GM12878 (cell line): Measurements from ENCODE around the gene TRANK1. TPM values are rescaled to one million over a fixed set of nuclear protein-coding genes. Genes with fewer than 3 reads are reported as not detected.

ENCODE experiments used
- ATAC-seq: fragments of 200-7000 bp; cut with Tn5 transposase; 3 replicates; pipeline ENCODE4 v1.9.1; 2020; ENCODE audit warnings: mild to moderate bottlenecking, moderate library complexity
- BruUV-seq: library from RNA; stranded (reverse); fragments of 400-500 nt; replicated peaks from 2 replicates; lab custom pipeline; 2021; lab: Mats Ljungman, UMichigan
- CTCF ChIA-PET: fragments of 300-600 bp; sonication (Branson Sonifier 250); formaldehyde crosslinking; extraction: SDS; loops from one replicate; lab custom pipeline; 2021; ENCODE audit warnings: inconsistent platforms; lab: Yijun Ruan, JAX
- POLR2A ChIA-PET: fragments of 350-600 bp; formaldehyde crosslinking; extraction: SDS; loops from one replicate; lab custom pipeline; 2021; ENCODE audit warnings: inconsistent platforms; lab: Charles Lee
- RAD21 ChIA-PET: fragments of 300-600 bp; sonication (Branson Sonifier 250); formaldehyde crosslinking; loops from one replicate; lab custom pipeline; 2023; ENCODE audit warnings: antibody characterized with exemption; ENCODE audit not compliant: unreplicated experiment; lab: Charles Lee
- SMC1A ChIA-PET: fragments of 300-600 bp; sonication (Branson Sonifier 250); formaldehyde crosslinking; loops from one replicate; lab custom pipeline; 2023; ENCODE audit not compliant: unreplicated experiment, uncharacterized antibody; lab: Charles Lee
- DNase-seq: peaks from one replicate; pipeline ENCODE4 v3.0.0-alpha.2; 2011; ENCODE audit warnings: low read depth, low spot score
- FAIRE-seq: peaks from 3 replicates; lab custom pipeline; 2011; peaks lifted over from hg19 to GRCh38; lab: Jason Lieb, UNC
- H2AFZ ChIP-seq: 2 replicates; pipeline ENCODE4 v1.6.0; 2011; ENCODE audit warnings: low read depth, low read length, control low read depth; ENCODE audit not compliant: control insufficient read depth
- H3K27ac ChIP-seq: 2 replicates; pipeline ENCODE4 v1.5.1; 2011; ENCODE audit warnings: control low read depth; ENCODE audit not compliant: control insufficient read depth, insufficient read depth
- H3K27me3 ChIP-seq, 2 experiments: replicated peaks in 1 of 2; 2 replicates each; pipeline versions ENCODE4 v1.6.0 to v1.6.1; 2011; ENCODE audit warnings: low read length in 1 of 2; ENCODE audit not compliant: control insufficient read depth in 2 of 2, insufficient read depth in 2 of 2
- H3K36me3 ChIP-seq, 2 experiments: 2 replicates each; pipeline ENCODE4 v1.5.1; 2011; ENCODE audit warnings: low read length in 1 of 2; ENCODE audit not compliant: control insufficient read depth in 2 of 2, insufficient read depth in 2 of 2
- H3K4me1 ChIP-seq: 2 replicates; pipeline ENCODE4 v1.6.1; 2011; ENCODE audit warnings: mild to moderate bottlenecking, low read length, moderate library complexity, mixed read lengths; ENCODE audit not compliant: control insufficient read depth, insufficient read depth
- H3K4me2 ChIP-seq: 2 replicates; pipeline ENCODE4 v1.6.0; 2011; ENCODE audit warnings: control low read depth; ENCODE audit not compliant: control insufficient read depth, insufficient read depth
- H3K4me3 ChIP-seq: fragments of 200-600 bp; sonication (generic); 2 replicates; pipeline ENCODE4 v1.5.1; 2016
- H3K79me2 ChIP-seq: 2 replicates; pipeline ENCODE4 v1.6.0; 2011; ENCODE audit warnings: low read length; ENCODE audit not compliant: control insufficient read depth, insufficient read depth
- H3K9ac ChIP-seq: 2 replicates; pipeline ENCODE4 v1.8.0; 2011; ENCODE audit warnings: low read length, control low read depth, mixed read lengths; ENCODE audit not compliant: control insufficient read depth, insufficient read depth
- H3K9me3 ChIP-seq: replicated peaks from 3 replicates; pipeline ENCODE4 v1.5.1; 2011; ENCODE audit warnings: mild to moderate bottlenecking, low read length; ENCODE audit not compliant: control insufficient read depth, insufficient read depth
- H4K20me1 ChIP-seq: 2 replicates; pipeline ENCODE4 v1.6.0; 2011; ENCODE audit not compliant: control insufficient read depth, insufficient read depth
- ATF7 ChIP-seq: fragments of 450-650 bp; IDR thresholded peaks from 2 replicates; pipeline ENCODE4 v1.6.1; 2016; ENCODE audit warnings: low read depth, mild to moderate bottlenecking
- CBX5 ChIP-seq: sonication (generic); IDR thresholded peaks from 2 replicates; pipeline ENCODE4 v1.6.1; 2016; ENCODE audit warnings: low read depth, moderate library complexity, mild to moderate bottlenecking, inconsistent platforms
- CHD1 ChIP-seq: IDR thresholded peaks from 2 replicates; pipeline ENCODE4 v1.6.1; 2012; ENCODE audit warnings: low read depth, low read length, improper control_type of control experiment
- DPF2 ChIP-seq: fragments of 450-650 bp; IDR thresholded peaks from 2 replicates; pipeline ENCODE4 v1.6.1; 2017; ENCODE audit warnings: mild to moderate bottlenecking
- GATAD2B ChIP-seq: fragments of 450-650 bp; conservative IDR thresholded peaks from 2 replicates; pipeline ENCODE4 v1.6.1; 2017; ENCODE audit warnings: low read depth, mild to moderate bottlenecking, moderate library complexity
- HDGF ChIP-seq: fragments of 450-650 bp; IDR thresholded peaks from 2 replicates; pipeline ENCODE4 v1.6.1; 2016; ENCODE audit warnings: antibody characterized with exemption
- IKZF1 ChIP-seq: fragments of 450-650 bp; conservative IDR thresholded peaks from 2 replicates; pipeline ENCODE4 v1.6.1; 2017; ENCODE audit warnings: antibody characterized with exemption, mild to moderate bottlenecking
- IKZF2 ChIP-seq, 2 experiments: fragments of 450-650 bp; IDR thresholded peaks; 2 replicates each; pipeline ENCODE4 v1.6.1; 2017; ENCODE audit warnings: mild to moderate bottlenecking in 2 of 2, moderate library complexity in 2 of 2
- MEF2A ChIP-seq: IDR thresholded peaks from 2 replicates; pipeline ENCODE4 v1.6.1; 2011; ENCODE audit warnings: low read depth, mild to moderate bottlenecking, low read length, moderate library complexity; ENCODE audit not compliant: insufficient read depth
- POLR2AphosphoS2 ChIP-seq: IDR thresholded peaks from 2 replicates; pipeline ENCODE4 v1.6.1; 2011; ENCODE audit warnings: low read depth, mild to moderate bottlenecking, low read length, improper control_type of control experiment, moderate library complexity
- RAD51 ChIP-seq: fragments of 450-650 bp; IDR thresholded peaks from 2 replicates; pipeline ENCODE4 v1.6.1; 2016; ENCODE audit warnings: moderate library complexity, mild to moderate bottlenecking, inconsistent platforms
- SMAD1 ChIP-seq: fragments of 450-650 bp; IDR thresholded peaks from 2 replicates; pipeline ENCODE4 v1.6.1; 2018; ENCODE audit warnings: mild to moderate bottlenecking, low read depth; ENCODE audit not compliant: partially characterized antibody
- SUPT20H ChIP-seq: IDR thresholded peaks from 2 replicates; pipeline ENCODE4 v1.6.1; 2011; ENCODE audit warnings: low read depth, mild to moderate bottlenecking, low read length, moderate library complexity, borderline replicate concordance; ENCODE audit not compliant: control insufficient read depth
- SUZ12 ChIP-seq: fragments of 200-600 bp; sonication (generic); IDR thresholded peaks from one replicate; pipeline ENCODE4 v1.6.1; 2018; ENCODE audit warnings: antibody characterized with exemption, mild to moderate bottlenecking; ENCODE audit not compliant: unreplicated experiment
- ZNF217 ChIP-seq: fragments of 450-650 bp; IDR thresholded peaks from 2 replicates; pipeline ENCODE4 v1.6.1; 2017; ENCODE audit warnings: antibody characterized with exemption, mild to moderate bottlenecking
- ZNF622 ChIP-seq: fragments of 450-650 bp; IDR thresholded peaks from 2 replicates; pipeline ENCODE4 v1.6.1; 2017; ENCODE audit warnings: mild to moderate bottlenecking, inconsistent platforms
- WGBS: methylation state at CpG from one replicate; pipeline ENCODE4 v1.1.6; 2016; ENCODE audit warnings: low lambda C conversion rate; ENCODE audit not compliant: insufficient replicate concordance, insufficient coverage; ENCODE audit errors: missing lambda C conversion rate; 5-methylcytosine and 5-hydroxymethylcytosine counted together
- in situ Hi-C: fragments of 300-500 bp; cut with MboI; formaldehyde crosslinking; loops from 9 replicates; pipeline ENCODE4 v1.14.3; 2018; ENCODE audit warnings: mixed read lengths
- intact Hi-C: fragments of 100-400 bp; cut with micrococcal nuclease; formaldehyde crosslinking; loops from one replicate; pipeline ENCODE4 v1.14.2; 2022; ENCODE audit not compliant: unreplicated experiment
- polyA plus RNA-seq, 11 experiments: library from polyadenylated mRNA; depleted of rRNA in 4 of 11; unstranded in 6 of 11; stranded (reverse) in 5 of 11; fragments of >200 nt; fragmentation: Nextera tagmentation in 4 of 11; fragmentation: Illumina TruSeq in 1 of 11; extraction: Ambion mirVana in 4 of 11; extraction: Trizol in 1 of 11; gene quantifications; 1 replicate in 1 of 11; 2 replicates in 10 of 11; pipeline versions ENCODE4 v1.2.1 to v1.2.3, GENCODE V29; 2011 to 2016; ENCODE audit warnings: inconsistent platforms in 2 of 11, missing spikeins in 2 of 11, low read depth in 1 of 11
- total RNA-seq, 4 experiments: library from RNA; depleted of rRNA in 3 of 4; stranded (reverse); fragments of >200 nt in 3 of 4; fragmentation: Illumina TruSeq in 1 of 4; extraction: Trizol in 1 of 4; gene quantifications; 2 replicates each; pipeline versions ENCODE4 v1.2.1 to v1.2.3, GENCODE V29; 2013 to 2021
- TF ChIP-seq, protein P1 (sequence below): IDR thresholded peaks from 2 replicates; pipeline ENCODE4 v1.6.1; 2012; ENCODE audit warnings: low read length, inconsistent platforms

The TRANK1 gene
- total and polyA plus RNA-seq, 10 of the 15 experiments (the other 5 are each of a cell fraction or from before 2014, with no cell fraction given) = 0.46 to 8.8 (median 1.1) TPM

DNA sequence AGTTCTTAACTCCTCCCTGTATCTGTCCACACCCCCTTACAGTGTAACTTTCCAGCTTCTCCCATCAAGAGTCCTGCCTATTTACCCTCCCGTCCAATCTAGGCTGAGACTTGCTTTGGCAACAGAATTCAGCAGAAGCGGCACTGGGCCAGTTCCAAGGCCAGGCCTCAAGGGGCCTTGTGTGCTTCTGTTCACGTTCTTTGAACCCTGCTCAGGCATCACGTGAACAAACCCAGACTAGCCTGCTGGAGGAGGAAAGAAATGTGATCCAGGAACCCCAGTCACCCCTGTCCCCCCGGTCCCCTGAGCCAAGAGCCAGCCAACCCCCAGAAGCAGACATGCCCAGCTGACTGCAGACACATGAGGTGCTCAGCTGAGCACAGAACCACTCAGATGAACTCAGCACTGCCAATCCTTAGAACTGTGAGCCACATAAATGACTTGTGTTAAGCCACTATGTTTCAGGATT is 104.4 kb downstream of the TRANK1 start:
- no peak overlapping the region for H3K9ac ChIP-seq
- H3K9me3 ChIP-seq = peaks cover 5% of the 10 kb centered on the region; the same call in 2 of the 3 replicates
- ChIA-PET SMC1A (interaction anchor here (0.6 kb wide), 1 partner anchor 118 kb away, joined by 3 read pairs; no protein-coding TSS in a partner anchor), CTCF (no interaction called here), POLR2A (interaction anchor here (0.7 kb wide), 1 partner anchor 414 kb away, joined by 3 read pairs; no protein-coding TSS in a partner anchor), RAD21 (no interaction called here)
- BruUV-seq = no TSS peak
- no peak overlapping the region for H3K4me3 ChIP-seq
- no peaks in the 10 kb centered on the region; a peak in 1 of 4 replicates for H3K36me3 ChIP-seq
- H3K79me2 ChIP-seq = no peaks in the 10 kb centered on the region
- WGBS = 82% methylated on average over 5 of the region's 5 CpGs
- intact Hi-C loops (no loop called here), in situ Hi-C loops (no loop called here)
- ATAC-seq (no peak), FAIRE-seq (no peak), DNase-seq (no peak)
- H4K20me1 ChIP-seq = no peaks in the 10 kb centered on the region
- no peak overlapping the region for H3K27ac ChIP-seq
- no peaks in the 10 kb centered on the region for H3K27me3 ChIP-seq
- TF ChIP-seq GATAD2B (no peak), IKZF1 (no peak), RAD51 (no peak), MEF2A (no peak), POLR2AphosphoS2 (no peak), IKZF2 (IDR thresholded peaks at IDR 0.05) (no peak), ZNF217 (no peak), SUPT20H (no peak), SMAD1 (no peak), ZNF622 (no peak), SUZ12 (no peak), HDGF (no peak), DPF2 (no peak), CBX5 (no peak), CHD1 (no peak), ATF7 (no peak)
- TF ChIP-seq, protein P1, sequence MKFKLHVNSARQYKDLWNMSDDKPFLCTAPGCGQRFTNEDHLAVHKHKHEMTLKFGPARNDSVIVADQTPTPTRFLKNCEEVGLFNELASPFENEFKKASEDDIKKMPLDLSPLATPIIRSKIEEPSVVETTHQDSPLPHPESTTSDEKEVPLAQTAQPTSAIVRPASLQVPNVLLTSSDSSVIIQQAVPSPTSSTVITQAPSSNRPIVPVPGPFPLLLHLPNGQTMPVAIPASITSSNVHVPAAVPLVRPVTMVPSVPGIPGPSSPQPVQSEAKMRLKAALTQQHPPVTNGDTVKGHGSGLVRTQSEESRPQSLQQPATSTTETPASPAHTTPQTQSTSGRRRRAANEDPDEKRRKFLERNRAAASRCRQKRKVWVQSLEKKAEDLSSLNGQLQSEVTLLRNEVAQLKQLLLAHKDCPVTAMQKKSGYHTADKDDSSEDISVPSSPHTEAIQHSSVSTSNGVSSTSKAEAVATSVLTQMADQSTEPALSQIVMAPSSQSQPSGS = no peak
- H3K4me1 ChIP-seq = peaks cover 3% of the 10 kb centered on the region
- no peak overlapping the region for H2AFZ ChIP-seq
- no peak overlapping the region for H3K4me2 ChIP-seq
